Thyroid gland (tissue), 4 donors: ENCODE data around the gene GLIPR2. TPM values are rescaled to one million over a fixed set of nuclear protein-coding genes. Genes with fewer than 3 reads are reported as not detected.
"Not testable (repeated sequence)": the region's sequence is repeated elsewhere in the genome, so short reads cannot be mapped to it uniquely, and the experiment has no call there.

ENCODE experiments used
- DNase-seq, 2 donors: peaks; one replicate each; pipeline ENCODE4 v3.0.0-alpha.2; 2019
- H3K27ac ChIP-seq, 3 donors: fragments of 200-600 bp; sonication (generic); 1 replicate in 2 of 3; 2 replicates in 1 of 3; pipeline ENCODE4 v1.5.1; 2016 to 2019; ENCODE audit warnings: mild to moderate bottlenecking in 1 of 3, moderate library complexity in 1 of 3
- H3K27me3 ChIP-seq: fragments of 200-600 bp; sonication (generic); one replicate; pipeline ENCODE4 v1.5.1; 2019
- H3K36me3 ChIP-seq, 2 donors: fragments of 200-600 bp; sonication (generic); one replicate each; pipeline ENCODE4 v1.5.1; 2016 to 2019
- H3K4me1 ChIP-seq, 2 donors: fragments of 200-600 bp; sonication (generic); one replicate each; pipeline ENCODE4 v1.5.1; 2017 to 2019
- H3K4me3 ChIP-seq, 3 donors: fragments of 200-600 bp; sonication (generic); replicated peaks in 1 of 3; 1 replicate in 2 of 3; 2 replicates in 1 of 3; pipeline ENCODE4 v1.5.1; 2016; ENCODE audit warnings: mild to moderate bottlenecking in 1 of 3
- H3K9me3 ChIP-seq: fragments of 200-600 bp; sonication (generic); one replicate; pipeline ENCODE4 v1.5.1; 2017
- CTCF ChIP-seq, 6 experiments: fragments of 200-600 bp in 3 of 6; fragments of 450-650 bp in 3 of 6; sonication (generic) in 3 of 6; IDR thresholded peaks; one replicate each; pipeline ENCODE4 v1.5.1; 2016 to 2019; ENCODE audit warnings: antibody characterized with exemption in 6 of 6, mild to moderate bottlenecking in 2 of 6, inconsistent platforms in 1 of 6, moderate library complexity in 1 of 6
- POLR2A ChIP-seq, 2 donors: fragments of 450-650 bp; IDR thresholded peaks; one replicate each; pipeline ENCODE4 v1.6.1; 2017; ENCODE audit warnings: antibody characterized with exemption in 2 of 2, mild to moderate bottlenecking in 2 of 2, moderate library complexity in 1 of 2
- WGBS, 2 donors: methylation state at CpG; one replicate each; pipeline ENCODE4 v1.1.5; 2017; 5-methylcytosine and 5-hydroxymethylcytosine counted together
- intact Hi-C: fragments of 100-400 bp; cut with DNase I; formaldehyde crosslinking; loops from one replicate; pipeline ENCODE4 v1.15.1; 2023
- total RNA-seq, 4 donors: library from RNA; depleted of rRNA; stranded (reverse); fragments of >200 nt; gene quantifications; one replicate each; pipeline ENCODE4 v1.2.3, GENCODE V29; 2016

The GLIPR2 gene
- total RNA-seq, 4 donors from 2014 or later, result 15.6 to 25.1 (median 20.4) TPM

GRCh38 chr9:36156116-36156515, 19.6 kb downstream of the GLIPR2 start:
- intact Hi-C loops, result no loop called here
- TF ChIP-seq CTCF (IDR thresholded peaks at IDR 0.05), result no peak
- no peak for TF ChIP-seq POLR2A (IDR thresholded peaks at IDR 0.05)
- H3K9me3 ChIP-seq, result no peaks in the 10 kb centered on the region
- 98 to 99% methylated on average over 6 of the region's 6 CpGs for WGBS, 2 donors
- H3K4me3 ChIP-seq, result no peak overlapping the region
- H3K4me1 ChIP-seq, result no peaks in the 10 kb centered on the region
- no peaks in the 10 kb centered on the region for H3K27me3 ChIP-seq
- H3K36me3 ChIP-seq, result no peaks in the 10 kb centered on the region
- H3K27ac ChIP-seq, result no peak overlapping the region
- no peak for DNase-seq

GRCh38 chr9:36158122-36158521, 21.6 kb downstream of the GLIPR2 start:
- Histone ChIP-seq H3K9me3 (no peaks in the 10 kb centered on the region), H3K36me3 (no peaks in the 10 kb centered on the region), H3K4me3 (no peak overlapping the region), H3K4me1 (peaks cover 3 to 4% of the 10 kb centered on the region in 2 donors), H3K27ac (no peak overlapping the region), H3K27me3 (no peaks in the 10 kb centered on the region)
- 81 to 85% methylated on average over 2 of the region's 2 CpGs for WGBS, 2 donors
- no peak for TF ChIP-seq POLR2A (IDR thresholded peaks at IDR 0.05)
- no peak for TF ChIP-seq CTCF (IDR thresholded peaks at IDR 0.05)
- intact Hi-C loops, result no loop called here
- DNase-seq, result no peak

GRCh38 chr9:36158917-36159316, 22.4 kb downstream of the GLIPR2 start:
- peak overlapping the region in 1 of 3 donors; percentile 2 for H3K27ac ChIP-seq
- TF ChIP-seq CTCF (IDR thresholded peaks at IDR 0.05), result no peak
- no peak for TF ChIP-seq POLR2A (IDR thresholded peaks at IDR 0.05)
- no peaks in the 10 kb centered on the region for H3K9me3 ChIP-seq
- H3K4me3 ChIP-seq, result no peak overlapping the region
- 85 to 87% methylated on average over 7 of the region's 7 CpGs for WGBS, 2 donors
- intact Hi-C loops, result no loop called here
- H3K36me3 ChIP-seq, result no peaks in the 10 kb centered on the region
- peaks cover 8 to 10% of the 10 kb centered on the region in 2 donors for H3K4me1 ChIP-seq
- no peaks in the 10 kb centered on the region for H3K27me3 ChIP-seq
- DNase-seq, result no peak

GRCh38 chr9:36159509-36159908, 23.0 kb downstream of the GLIPR2 start:
- not testable (repeated sequence) for H3K27me3 ChIP-seq, H3K27ac ChIP-seq
- H3K4me1 ChIP-seq, result peaks cover 8 to 10% of the 10 kb centered on the region in 2 donors

GRCh38 chr9:36160126-36160525, 23.6 kb downstream of the GLIPR2 start:
- not testable (repeated sequence) for H3K9me3 ChIP-seq, H3K36me3 ChIP-seq, DNase-seq, H3K27me3 ChIP-seq, H3K4me3 ChIP-seq, H3K27ac ChIP-seq
- intact Hi-C loops, result loop anchor here (10.0 kb wide), 1 partner anchor 205 kb away; the partner anchor contains the start of gene OR2S2
- H3K4me1 ChIP-seq, result peaks cover 8 to 12% of the 10 kb centered on the region in 2 donors
- WGBS, 2 donors, result 80 to 83% methylated on average over 11 of the region's 11 CpGs

More at GRCh38 chr9:36159509-36159908, 23.0 kb downstream of the GLIPR2 start:
- intact Hi-C loops, H3K4me3 ChIP-seq, H3K36me3 ChIP-seq, H3K9me3 ChIP-seq, DNase-seq: not testable (repeated sequence)
- WGBS, 2 donors, result 97 to 98% methylated on average over 4 of the region's 4 CpGs

- Histone ChIP-seq H3K36me3 (no peaks in the 10 kb centered on the region), H3K4me3 (no peak overlapping the region), H3K27me3 (no peaks in the 10 kb centered on the region), H3K4me1 (peaks cover 8 to 19% of the 10 kb centered on the region in 2 donors), H3K27ac (peak overlapping the region in 1 of 3 donors; percentile 13), H3K9me3 (no peaks in the 10 kb centered on the region)
- intact Hi-C loops, result loop anchor here (10.0 kb wide), 1 partner anchor 206 kb away; the partner anchor contains the start of gene OR2S2
- TF ChIP-seq CTCF (IDR thresholded peaks at IDR 0.05) (no peak), POLR2A (IDR thresholded peaks at IDR 0.05) (no peak)
- 84 to 91% methylated on average over 2 of the region's 2 CpGs for WGBS, 2 donors
- no peak for DNase-seq
Measured at GRCh38 chr9:36161187-36161586, 24.7 kb downstream of the GLIPR2 start.
